GDM1 (cell line): ENCODE results near the gene ACSL3.

Source experiments
- DNase-seq: peaks from one replicate; lab custom pipeline; 2025; lab: John Stamatoyannopoulos, UW

ACSL3 gene

GRCh38 chr2:222943820-222944219, 83.0 kb downstream of the ACSL3 start:
- DNase-seq: no peak

- no peak for DNase-seq
These were observed 83.7 kb downstream of the ACSL3 start for GRCh38 chr2:222944552-222944951.

- DNase-seq: no peak
These were observed 84.3 kb downstream of the ACSL3 start for GRCh38 chr2:222944971-222945740.

DNA sequence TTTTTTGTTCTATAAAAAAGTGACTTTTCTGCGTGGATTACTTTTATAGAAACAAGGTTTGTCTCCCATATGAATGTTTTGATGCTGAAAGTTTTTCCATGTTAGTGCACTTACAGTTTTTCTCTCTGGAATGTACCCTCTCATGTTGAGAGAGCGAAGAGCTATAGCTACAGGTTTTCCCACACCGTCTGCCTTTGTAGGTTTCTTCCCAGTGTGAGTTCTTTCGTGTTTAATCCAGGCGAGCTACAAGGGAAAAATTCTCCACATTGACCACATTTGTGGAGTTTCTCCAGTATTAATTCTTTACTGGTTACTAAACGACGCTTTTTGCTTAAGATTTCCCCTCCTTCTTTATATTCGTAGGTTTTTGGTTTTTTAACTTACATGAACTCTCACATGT, 85.1 kb downstream of the ACSL3 start:
- DNase-seq: no peak

DNA sequence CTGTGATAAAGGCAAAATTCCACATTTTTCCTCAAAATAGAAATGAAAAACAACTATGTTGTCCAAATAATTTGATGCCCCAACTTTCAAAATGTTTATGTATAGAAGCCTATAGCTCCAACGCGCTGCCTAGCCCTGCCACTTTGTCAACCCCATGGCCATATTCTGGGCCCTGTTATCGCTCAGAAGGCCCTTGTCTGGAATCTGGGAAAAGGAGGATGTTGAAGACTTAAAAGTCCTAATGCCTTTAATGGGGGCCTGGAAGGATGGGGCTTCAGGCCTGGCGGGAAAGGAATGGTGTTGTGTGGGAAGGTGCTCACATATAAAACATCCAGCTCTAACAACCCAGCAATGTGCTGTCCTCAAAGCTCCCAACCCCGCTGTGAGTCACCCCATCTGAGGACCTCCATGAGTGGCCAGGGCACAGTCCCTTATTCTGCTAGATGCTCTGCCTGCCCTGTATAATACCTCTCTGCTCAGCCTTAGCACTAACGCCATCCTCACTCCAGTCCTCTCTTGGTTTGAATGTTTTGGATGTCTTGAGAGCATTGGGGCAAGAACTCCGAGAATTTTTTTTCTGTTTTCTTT, 86.0 kb downstream of the ACSL3 start:
- no peak for DNase-seq

DNA sequence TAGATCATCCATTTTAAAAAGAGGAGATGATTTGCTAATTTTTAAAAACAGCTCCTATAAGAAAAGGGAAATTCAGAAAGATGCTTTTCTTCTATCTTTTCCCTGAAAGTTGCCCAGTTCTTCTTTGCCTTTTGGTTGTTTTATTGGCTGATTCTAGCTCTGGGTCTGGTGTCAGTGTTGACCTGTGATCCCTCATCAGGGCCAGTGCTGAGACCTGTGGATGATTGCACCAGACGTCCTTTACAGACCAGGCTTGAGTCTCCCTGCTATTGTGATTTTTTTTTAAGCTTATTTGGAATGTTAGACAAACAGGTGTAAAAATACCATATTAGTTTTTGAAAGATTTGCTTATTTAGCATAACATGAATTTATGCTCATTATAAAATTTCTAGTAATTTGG, 88.2 kb downstream of the ACSL3 start:
- no peak for DNase-seq

DNA sequence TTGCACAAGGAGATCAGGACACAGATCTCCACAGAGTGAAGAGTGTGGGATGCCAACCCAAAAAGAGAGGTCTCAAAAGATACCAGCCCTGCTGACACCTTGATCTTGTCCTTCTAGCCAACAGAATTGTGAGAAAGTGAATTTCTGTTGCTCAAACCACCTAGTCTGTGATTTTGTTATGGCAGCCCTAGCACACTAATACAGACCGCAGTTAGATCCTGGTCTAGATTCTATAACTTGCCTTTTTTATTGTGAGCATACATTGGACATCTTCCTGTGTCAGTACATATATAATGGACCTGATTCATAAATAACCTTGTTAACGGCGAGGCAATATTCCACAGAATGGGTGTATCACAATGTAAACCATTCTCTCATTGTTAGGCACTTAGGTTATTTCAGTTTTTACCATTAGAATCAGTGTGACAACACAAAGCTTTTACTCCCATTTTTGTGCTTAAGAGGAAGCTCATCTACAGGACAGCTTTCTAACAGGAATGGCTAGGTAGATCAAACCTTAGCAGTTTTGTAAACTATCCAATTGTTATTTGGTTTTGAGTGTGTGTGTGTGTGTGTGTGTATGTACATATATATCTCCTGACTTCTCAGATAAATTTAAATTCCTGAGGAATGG, 89.0 kb downstream of the ACSL3 start:
- no peak for DNase-seq

DNA sequence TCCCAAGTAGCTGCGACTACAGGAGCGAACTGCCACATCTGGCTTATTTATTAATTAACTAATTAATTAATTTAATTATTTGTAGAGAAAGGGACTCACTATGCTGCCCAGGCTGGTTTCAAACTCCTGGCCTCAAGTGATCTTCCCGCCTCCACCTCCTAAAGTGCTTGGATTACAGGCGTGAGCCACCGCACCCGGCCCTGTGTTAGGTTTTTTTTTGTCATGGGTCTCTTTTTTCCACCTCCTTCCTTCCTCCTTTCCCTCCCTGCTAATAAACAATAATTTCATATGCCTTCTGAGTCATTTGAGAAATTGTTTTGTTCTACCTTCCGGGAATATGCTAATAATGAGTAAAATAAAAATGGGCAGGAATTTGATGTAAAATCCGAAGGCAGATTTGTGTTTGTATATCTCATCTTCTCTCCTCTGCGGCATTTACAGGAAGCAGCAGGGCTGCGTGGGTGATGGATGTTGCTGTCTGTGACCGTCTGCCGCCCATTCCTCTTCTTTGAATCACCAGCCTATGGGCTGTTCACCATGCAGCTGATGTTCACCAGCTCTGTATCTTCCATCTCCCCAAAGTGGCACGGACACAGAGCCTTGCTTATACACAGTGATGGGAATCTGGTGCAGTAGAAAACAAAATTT, 89.9 kb downstream of the ACSL3 start:
- DNase-seq: no peak

GRCh38 chr2:222952204-222952603, 91.4 kb downstream of the ACSL3 start:
- no peak for DNase-seq

DNA sequence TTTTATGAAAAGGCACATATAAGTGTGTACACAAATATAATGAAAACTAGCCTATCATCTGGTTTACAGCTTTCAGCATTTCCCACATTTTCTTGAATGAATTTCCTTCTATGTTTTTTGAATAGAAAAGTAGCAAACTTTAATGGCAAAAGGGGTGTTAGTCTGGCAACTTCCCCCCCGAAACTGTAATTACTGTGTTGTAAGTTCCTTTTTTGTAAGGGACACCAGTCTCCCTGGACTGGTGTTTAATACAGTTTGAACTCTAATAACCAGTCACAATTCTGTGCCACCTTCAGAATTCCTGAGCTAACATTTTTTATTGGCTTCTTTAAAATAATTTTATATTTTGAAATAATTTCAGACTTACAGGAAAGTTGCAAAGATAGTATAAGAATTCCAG, 94.2 kb downstream of the ACSL3 start:
- DNase-seq: no peak

- no peak for DNase-seq
These were observed 98.5 kb downstream of the ACSL3 start for GRCh38 chr2:222959358-222959757.

DNA sequence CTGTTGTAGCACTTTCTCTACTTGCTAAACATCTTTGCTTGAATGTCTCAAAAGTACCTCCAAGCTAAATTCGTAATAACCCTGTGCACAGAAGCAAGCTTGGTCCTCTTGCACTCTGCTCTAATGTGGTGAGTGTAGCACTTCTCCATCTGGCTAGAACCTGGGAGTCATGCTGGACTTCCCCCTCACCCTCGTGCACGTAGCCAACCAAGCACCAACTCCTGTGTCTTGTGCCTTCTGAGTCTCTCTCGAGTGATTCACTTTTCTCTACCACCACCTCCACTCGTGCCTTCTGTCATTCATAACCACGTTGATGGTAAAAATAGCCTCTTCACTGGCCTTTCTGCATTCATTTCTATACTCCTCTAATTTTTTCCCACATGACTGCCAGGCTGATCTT, 99.3 kb downstream of the ACSL3 start:
- no peak for DNase-seq

DNA sequence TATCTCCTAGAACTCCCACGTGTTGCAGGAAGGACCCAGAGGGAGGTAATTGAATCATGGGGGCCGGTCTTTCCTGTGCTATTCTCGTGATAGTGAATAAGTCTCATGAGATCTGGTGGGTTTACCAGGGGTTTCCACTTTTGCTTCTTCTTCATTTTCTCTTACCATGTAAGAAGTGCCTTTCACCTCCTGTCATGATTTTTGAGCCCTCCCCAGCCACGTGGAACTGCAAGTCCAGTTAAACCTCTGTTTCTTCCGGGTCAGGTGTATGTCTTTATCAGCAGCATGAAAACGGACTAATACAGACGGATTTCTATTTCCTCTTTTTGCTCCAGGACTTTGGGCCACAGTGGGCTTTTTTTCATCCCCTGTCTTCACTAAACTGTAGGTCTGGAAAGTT, 102.8 kb downstream of the ACSL3 start:
- DNase-seq: no peak

GRCh38 chr2:222964376-222965031, 103.7 kb downstream of the ACSL3 start:
- no peak for DNase-seq

GRCh38 chr2:222965555-222965954, 104.7 kb downstream of the ACSL3 start:
- no peak for DNase-seq

GRCh38 chr2:222968550-222969155, 107.8 kb downstream of the ACSL3 start:
- DNase-seq: no peak

GRCh38 chr2:222969491-222969890, 108.7 kb downstream of the ACSL3 start:
- DNase-seq: no peak

DNA sequence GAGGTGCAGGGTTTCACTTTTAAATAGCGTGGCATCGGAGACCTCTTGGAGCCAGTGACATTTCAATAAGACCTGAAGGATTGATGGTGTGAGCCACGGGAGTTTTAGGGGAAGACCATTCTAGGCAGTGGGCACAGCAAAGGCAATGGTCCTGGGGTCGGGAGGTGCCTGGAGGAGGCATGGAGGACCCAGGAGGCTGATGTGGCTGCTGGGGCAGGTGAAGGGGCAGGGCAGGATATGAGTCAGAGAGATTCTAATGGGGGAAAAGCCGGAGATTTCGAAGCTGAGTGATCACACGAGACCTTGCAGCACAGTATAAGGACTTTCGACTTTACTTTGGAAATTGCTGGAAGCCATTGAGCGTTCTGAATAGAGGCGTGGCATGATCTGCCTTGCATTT, 111.6 kb downstream of the ACSL3 start:
- DNase-seq: no peak

- no peak for DNase-seq
These were observed 112.4 kb downstream of the ACSL3 start for GRCh38 chr2:222973237-222973636.

GRCh38 chr2:222973733-222974132, 112.9 kb downstream of the ACSL3 start:
- no peak for DNase-seq

GRCh38 chr2:222976521-222977061, 115.8 kb downstream of the ACSL3 start:
- DNase-seq: no peak

GRCh38 chr2:222977121-222977520, 116.3 kb downstream of the ACSL3 start:
- no peak for DNase-seq
